Astrocyte of the spinal cord (primary cell): Measurements from ENCODE around the gene PCSK7.

Experiments
- DNase-seq: peaks from one replicate; pipeline ENCODE4 v3.0.0; 2011; ENCODE audit warnings: low read depth, low spot score
- H3K4me3 ChIP-seq: 2 replicates; pipeline ENCODE4 v1.5.1; 2011; ENCODE audit warnings: low read depth, mild to moderate bottlenecking, low read length, moderate library complexity
- CTCF ChIP-seq: IDR thresholded peaks from 2 replicates; pipeline ENCODE4 v1.5.1; 2012; ENCODE audit warnings: low read depth, mild to moderate bottlenecking, low read length, inconsistent platforms
- in situ Hi-C: cut with HindIII; loops from 2 replicates; pipeline ENCODE4 v1.10.0; 2017; ENCODE audit warnings: low sequenced_read_pairs

The PCSK7 gene

DNA sequence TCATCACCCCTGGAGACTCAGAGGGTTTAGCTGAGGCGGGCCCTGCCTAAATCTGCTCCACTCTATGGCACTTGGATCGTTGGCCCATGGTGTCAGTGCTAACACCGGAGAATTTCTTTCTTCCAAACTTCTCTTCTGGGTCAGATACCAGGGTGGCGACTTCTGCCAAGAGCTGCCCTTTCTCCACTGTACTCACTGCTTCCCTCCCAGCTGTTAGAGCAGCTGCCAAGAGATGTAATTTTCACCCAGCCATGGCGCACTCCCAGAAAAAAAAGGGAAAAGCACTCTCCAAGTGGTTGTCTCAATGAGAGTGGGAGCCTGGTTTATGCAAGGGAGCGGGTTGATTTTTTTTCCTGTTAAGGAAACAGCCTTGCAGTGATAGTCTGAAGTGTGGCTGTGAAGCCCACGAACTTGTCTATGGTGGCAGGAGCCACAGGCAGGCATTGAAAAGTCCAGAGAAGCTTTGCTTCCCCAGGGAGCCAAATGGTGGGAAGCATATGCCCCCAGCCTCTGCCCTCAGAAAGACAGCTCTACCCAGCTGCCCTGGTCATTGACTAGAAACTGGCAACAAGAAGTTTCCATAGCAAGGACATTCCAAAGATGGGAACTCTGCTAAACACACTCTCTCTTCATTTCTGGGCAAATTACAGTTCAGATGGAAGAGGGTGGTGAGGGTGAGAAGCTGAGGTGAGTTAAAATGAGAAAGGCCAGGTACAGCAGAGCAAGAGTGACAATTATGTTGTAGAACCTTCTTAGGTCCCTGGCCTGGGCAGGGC, 10.7 kb downstream of the PCSK7 start:
- in situ Hi-C loops = no loop called here
- DNase-seq = no peak
- TF ChIP-seq CTCF = no peak
- no peak overlapping the region for H3K4me3 ChIP-seq

- no peak overlapping the region for H3K4me3 ChIP-seq
- no peak for DNase-seq
- TF ChIP-seq CTCF = no peak
- in situ Hi-C loops = no loop called here
Observed at GRCh38 chr11:117220568-117220967, 11.3 kb downstream of the PCSK7 start.

DNA sequence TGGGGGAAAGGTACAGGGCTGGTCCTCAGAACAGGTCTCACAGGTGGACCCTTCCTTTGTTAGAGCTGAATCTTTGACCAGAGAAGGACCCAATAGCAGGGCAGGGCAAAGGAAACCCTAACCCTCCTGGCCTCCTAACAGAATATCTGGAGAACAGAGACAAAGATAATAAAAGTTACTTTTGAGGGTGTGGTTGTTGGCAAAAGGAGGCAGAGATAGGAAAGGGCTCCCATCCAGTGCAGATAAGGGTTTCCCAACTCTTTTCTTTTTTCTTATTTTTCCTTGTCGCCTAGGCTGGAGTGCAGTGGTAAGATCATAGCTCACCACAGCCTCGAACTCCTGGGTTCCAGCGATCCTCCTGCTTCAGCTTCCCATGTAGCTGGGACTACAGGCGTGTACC, 11.9 kb downstream of the PCSK7 start:
- H3K4me3 ChIP-seq = no peak overlapping the region
- in situ Hi-C loops = no loop called here
- no peak for DNase-seq
- no peak for TF ChIP-seq CTCF

DNA sequence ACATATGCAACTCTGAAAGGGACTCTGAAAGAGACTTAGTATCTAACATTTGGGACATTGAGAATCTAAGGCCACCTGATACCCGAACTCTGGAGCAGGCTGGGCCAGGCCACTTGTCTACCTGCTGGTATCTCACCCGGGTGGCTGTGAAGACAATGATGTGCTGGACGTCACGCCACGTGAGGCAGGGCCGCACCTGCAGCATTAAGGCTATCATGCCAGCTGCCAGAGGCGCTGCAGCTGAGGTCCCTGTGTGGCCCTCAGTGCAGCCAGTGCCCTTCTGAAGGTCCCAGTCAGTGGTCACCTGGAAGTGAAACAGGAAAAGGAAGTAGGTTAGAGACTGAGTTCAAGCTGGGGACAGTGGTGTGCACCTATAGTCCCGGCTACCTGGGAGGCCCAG, 12.4 kb downstream of the PCSK7 start:
- TF ChIP-seq CTCF = no peak
- no peak overlapping the region for H3K4me3 ChIP-seq
- in situ Hi-C loops = no loop called here

DNA sequence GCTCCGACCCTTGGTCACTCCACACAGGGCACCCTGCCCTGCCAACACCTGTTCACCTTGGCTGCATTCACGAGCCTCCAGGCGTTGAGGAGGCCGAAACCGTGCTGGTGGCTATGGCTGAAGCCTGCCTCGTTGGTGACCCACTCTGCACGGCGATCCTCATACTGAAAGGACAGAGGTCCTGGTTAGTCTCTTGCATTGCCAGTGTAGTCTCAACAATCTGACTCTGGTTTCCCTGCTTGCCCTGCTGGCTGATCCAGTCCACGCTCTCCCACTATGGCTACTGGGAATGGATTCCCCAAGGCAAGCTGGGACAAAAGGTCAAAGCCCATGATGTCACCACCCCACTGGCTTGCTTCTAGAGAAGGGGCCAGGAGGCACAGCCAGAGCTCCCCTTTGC, 12.9 kb downstream of the PCSK7 start:
- no peak for DNase-seq
- TF ChIP-seq CTCF = no peak
- in situ Hi-C loops = no loop called here
- no peak overlapping the region for H3K4me3 ChIP-seq

More for the DNA sequence above, 12.4 kb downstream of the PCSK7 start:
- no peak for DNase-seq

DNA sequence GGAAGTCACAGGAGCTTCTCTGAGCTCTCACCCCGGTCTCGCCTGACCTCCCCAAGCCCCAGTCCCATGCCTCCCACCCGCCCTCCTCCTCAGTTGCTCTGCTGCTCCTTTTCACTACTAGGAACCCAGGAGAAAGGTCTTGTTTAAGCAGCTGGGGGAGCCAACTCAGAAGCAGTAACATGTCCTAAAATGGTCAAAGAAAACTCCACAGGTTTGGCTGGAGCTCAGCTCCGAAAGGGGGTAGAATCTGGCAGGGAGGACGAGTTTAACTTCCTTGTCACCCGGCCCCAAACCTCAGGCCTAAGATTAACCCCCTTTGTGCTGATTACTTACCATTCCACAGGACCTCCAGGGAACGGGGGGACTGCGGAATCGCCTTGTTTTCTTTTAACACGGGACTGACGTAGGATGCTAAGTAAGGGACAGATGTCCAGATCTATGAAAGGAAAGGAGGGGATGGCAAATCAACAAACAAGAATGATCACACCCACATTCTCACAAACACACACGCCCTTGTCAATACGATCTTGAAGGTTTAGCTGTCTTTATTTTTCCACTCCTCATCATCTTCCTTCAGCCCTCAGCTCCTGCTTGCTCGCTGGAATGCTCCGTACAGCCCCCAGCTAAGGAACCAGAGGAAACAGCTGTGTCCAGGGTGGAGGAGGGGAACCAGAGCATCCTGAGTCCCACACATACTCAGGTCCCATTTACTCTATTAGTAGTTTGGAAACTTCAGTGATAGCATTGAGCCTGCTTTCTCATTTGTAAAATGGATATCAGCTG, 13.5 kb downstream of the PCSK7 start:
- DNase-seq = no peak
- H3K4me3 ChIP-seq = no peak overlapping the region
- in situ Hi-C loops = no loop called here
- no peak for TF ChIP-seq CTCF
